Endothelial cell of umbilical vein (primary cell): ENCODE results near the gene SWSAP1. TPM values are rescaled to one million over a fixed set of nuclear protein-coding genes. Genes with fewer than 3 reads are reported as not detected.

Experiments
- BruUV-seq: library from RNA; stranded (reverse); fragments of 400-500 nt; replicated peaks from 2 replicates; lab custom pipeline; 2021; lab: Mats Ljungman, UMichigan
- CTCF ChIA-PET: fragments of 300-600, 350-600 bp; sonication (Branson Sonifier 250); formaldehyde crosslinking; loops from one replicate; lab custom pipeline; 2021; ENCODE audit warnings: antibody characterized with exemption, inconsistent platforms; lab: Charles Lee
- POLR2A ChIA-PET: fragments of 300-600, 350-600 bp; sonication (Branson Sonifier 250); formaldehyde crosslinking; loops from one replicate; lab custom pipeline; 2021; ENCODE audit warnings: antibody characterized with exemption, inconsistent platforms; lab: Charles Lee
- DNase-seq: peaks from one replicate; pipeline ENCODE4 v3.0.0-alpha.2; 2011; ENCODE audit warnings: low read depth, low spot score
- FAIRE-seq: peaks from 2 replicates; lab custom pipeline; 2011; peaks lifted over from hg19 to GRCh38; lab: Jason Lieb, UNC
- H2AFZ ChIP-seq: 2 replicates; pipeline ENCODE4 v1.6.0; 2012; ENCODE audit warnings: low read depth, low read length, control low read depth, inconsistent platforms
- H3K27ac ChIP-seq: 2 replicates; pipeline ENCODE4 v1.5.1; 2011; ENCODE audit warnings: low read depth, mild to moderate bottlenecking, control low read depth, low read length, moderate library complexity; ENCODE audit not compliant: insufficient read depth
- H3K27me3 ChIP-seq, 2 experiments: 2 replicates each; pipeline versions ENCODE4 v1.6.0 to v1.6.1; 2011; ENCODE audit warnings: low read length in 2 of 2, mixed read lengths in 1 of 2; ENCODE audit not compliant: control insufficient read depth in 2 of 2, insufficient read depth in 2 of 2
- H3K36me3 ChIP-seq, 2 experiments: 2 replicates in 1 of 2; 3 replicates in 1 of 2; pipeline ENCODE4 v1.5.1; 2011; ENCODE audit warnings: low read length in 2 of 2, mild to moderate bottlenecking in 1 of 2, moderate library complexity in 1 of 2; ENCODE audit not compliant: control insufficient read depth in 2 of 2, insufficient read depth in 2 of 2; ENCODE audit errors: extremely low read depth in 1 of 2
- H3K4me1 ChIP-seq: 3 replicates; pipeline ENCODE4 v1.5.1; 2011; ENCODE audit warnings: mild to moderate bottlenecking, low read length; ENCODE audit not compliant: control insufficient read depth, insufficient read depth; ENCODE audit errors: extremely low read depth
- H3K4me2 ChIP-seq: 2 replicates; pipeline ENCODE4 v1.6.1; 2011; ENCODE audit warnings: low read length, control low read depth, mixed read lengths; ENCODE audit not compliant: insufficient read depth
- H3K4me3 ChIP-seq, 3 experiments: fragments of 200-600 bp in 1 of 3; sonication (generic), shearing (Covaris generic) in 1 of 3; replicated peaks in 1 of 3; 2 replicates each; pipeline ENCODE4 v1.5.1; 2011 to 2016; ENCODE audit warnings: control low read depth in 3 of 3, low read length in 3 of 3, mild to moderate bottlenecking in 2 of 3, inconsistent platforms in 1 of 3, low read depth in 1 of 3, moderate library complexity in 1 of 3; ENCODE audit not compliant: insufficient read depth in 1 of 3
- H3K79me2 ChIP-seq: 2 replicates; pipeline ENCODE4 v1.6.0; 2012; ENCODE audit warnings: low read length, inconsistent platforms; ENCODE audit not compliant: control insufficient read depth, insufficient read depth
- H3K9ac ChIP-seq: replicated peaks from 2 replicates; pipeline ENCODE3; 2011; ENCODE audit warnings: low read length, control low read depth; ENCODE audit not compliant: insufficient read depth; ENCODE audit errors: extremely low read depth
- H3K9me1 ChIP-seq: replicated peaks from 3 replicates; pipeline ENCODE4 v1.6.0; 2011; ENCODE audit warnings: mild to moderate bottlenecking, low read length; ENCODE audit not compliant: control insufficient read depth, insufficient read depth; ENCODE audit errors: extremely low read depth
- H3K9me3 ChIP-seq: replicated peaks from 2 replicates; pipeline ENCODE4 v1.5.1; 2012; ENCODE audit warnings: low read length, inconsistent platforms; ENCODE audit not compliant: control insufficient read depth, insufficient read depth
- H4K20me1 ChIP-seq: replicated peaks from 2 replicates; pipeline ENCODE3; 2011; ENCODE audit warnings: mild to moderate bottlenecking, low read length; ENCODE audit not compliant: control insufficient read depth, insufficient read depth; ENCODE audit errors: extremely low read depth
- EZH2 ChIP-seq: IDR thresholded peaks from 2 replicates; pipeline ENCODE4 v1.6.1; 2012; ENCODE audit warnings: borderline replicate concordance, low read depth, mild to moderate bottlenecking, moderate library complexity, low read length, inconsistent platforms; ENCODE audit not compliant: severe bottlenecking
- GATA2 ChIP-seq: IDR thresholded peaks from 2 replicates; pipeline ENCODE4 v1.7.0; 2011; ENCODE audit warnings: low read depth, mild to moderate bottlenecking, moderate library complexity, mixed read lengths, low read length; ENCODE audit not compliant: insufficient read length, insufficient read depth
- MYC ChIP-seq: IDR thresholded peaks from one replicate; pipeline ENCODE4 v1.6.1; 2011; ENCODE audit warnings: mild to moderate bottlenecking, low read depth, low read length
- POLR2A ChIP-seq: IDR thresholded peaks from 2 replicates; pipeline ENCODE4 v1.6.1; 2012; ENCODE audit warnings: low read depth, mild to moderate bottlenecking, control low read depth, low read length
- POLR2AphosphoS5 ChIP-seq: IDR thresholded peaks from 2 replicates; pipeline ENCODE4 v1.6.1; 2012; ENCODE audit warnings: low read depth, mild to moderate bottlenecking, control low read depth, low read length, moderate library complexity; ENCODE audit not compliant: insufficient read depth
- dilution Hi-C: fragments of 300-500 bp; cut with MboI; formaldehyde crosslinking; loops from one replicate; pipeline ENCODE4 v1.15.0; 2019; ENCODE audit warnings: low sequenced_read_pairs; ENCODE audit not compliant: extremely low pct_ligation_motif_present
- intact Hi-C: fragments of 100-400 bp; cut with micrococcal nuclease; formaldehyde crosslinking; loops from one replicate; pipeline ENCODE4 v1.10.0; 2022
- polyA plus RNA-seq, 4 experiments: library from polyadenylated mRNA; depleted of rRNA in 3 of 4; stranded (reverse) in 3 of 4; unstranded in 1 of 4; fragments of >200 nt; gene quantifications; 2 replicates each; pipeline versions ENCODE4 v1.2.1 to v1.2.3, GENCODE V29; 2011 to 2012; ENCODE audit warnings: missing spikeins in 1 of 4
- total RNA-seq: library from RNA; stranded (reverse); gene quantifications from 2 replicates; pipeline ENCODE4 v1.2.3, GENCODE V29; 2021
- TF ChIP-seq, protein P1 (sequence below): IDR thresholded peaks from 2 replicates; pipeline ENCODE4 v1.6.1; 2011; ENCODE audit not compliant: insufficient read depth, insufficient read length
- TF ChIP-seq, protein P2 (sequence below), 2 donors: IDR thresholded peaks; 1 replicate in 1 of 2; 2 replicates in 1 of 2; pipeline ENCODE4 v1.5.1; 2011; ENCODE audit warnings: low read length in 2 of 2, mild to moderate bottlenecking in 2 of 2, moderate library complexity in 2 of 2, control low read depth in 1 of 2, inconsistent platforms in 1 of 2, low read depth in 1 of 2; ENCODE audit not compliant: insufficient read depth in 1 of 2; ENCODE audit errors: extremely low read depth in 1 of 2

The SWSAP1 gene
- total and polyA plus RNA-seq, 2 donors (not counting 3 experiments of a cell fraction or from before 2014, with no cell fraction given): 3.7 to 4.4 TPM

DNA sequence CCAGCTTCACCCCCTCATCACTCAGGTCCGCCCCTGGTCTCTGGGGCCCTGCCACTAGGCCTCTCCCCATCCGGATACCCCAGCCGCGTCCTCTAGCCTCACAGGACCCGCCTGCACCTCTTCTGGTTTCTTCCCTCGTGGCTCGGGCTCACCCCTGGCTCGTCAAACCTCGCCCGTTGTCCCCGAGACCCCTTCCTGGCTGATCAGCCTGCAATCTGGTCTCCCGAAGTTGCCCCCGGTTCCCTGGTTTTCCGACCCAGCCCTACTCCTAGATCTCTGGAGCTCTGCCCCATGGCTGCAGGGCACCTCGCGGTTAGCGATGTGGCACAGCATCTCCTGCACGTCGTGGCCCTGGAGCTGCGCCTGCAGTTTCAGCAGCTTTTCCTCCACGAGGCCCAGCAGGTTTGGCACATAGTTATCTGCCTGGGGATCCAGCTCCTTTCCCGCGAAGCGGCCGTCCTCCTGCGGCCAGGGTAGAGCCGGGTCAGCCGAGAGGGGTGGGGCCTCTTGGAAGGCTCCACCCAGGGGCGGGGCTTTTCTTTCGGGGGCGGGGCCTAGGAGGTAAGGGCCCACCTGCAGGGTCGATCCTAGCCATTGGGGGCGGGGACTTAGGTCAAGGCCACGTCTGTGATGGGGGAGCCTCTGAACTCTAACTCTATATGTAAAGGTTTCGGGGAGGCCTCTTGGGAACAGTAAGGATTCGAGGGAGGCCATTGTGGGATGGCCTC lies 47.1 kb downstream of the SWSAP1 start:
- TF ChIP-seq, protein P1, sequence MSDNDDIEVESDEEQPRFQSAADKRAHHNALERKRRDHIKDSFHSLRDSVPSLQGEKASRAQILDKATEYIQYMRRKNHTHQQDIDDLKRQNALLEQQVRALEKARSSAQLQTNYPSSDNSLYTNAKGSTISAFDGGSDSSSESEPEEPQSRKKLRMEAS: no peak
- no peak for TF ChIP-seq POLR2A
- no peak for TF ChIP-seq MYC
- TF ChIP-seq POLR2AphosphoS5: no peak
- TF ChIP-seq, protein P2, sequence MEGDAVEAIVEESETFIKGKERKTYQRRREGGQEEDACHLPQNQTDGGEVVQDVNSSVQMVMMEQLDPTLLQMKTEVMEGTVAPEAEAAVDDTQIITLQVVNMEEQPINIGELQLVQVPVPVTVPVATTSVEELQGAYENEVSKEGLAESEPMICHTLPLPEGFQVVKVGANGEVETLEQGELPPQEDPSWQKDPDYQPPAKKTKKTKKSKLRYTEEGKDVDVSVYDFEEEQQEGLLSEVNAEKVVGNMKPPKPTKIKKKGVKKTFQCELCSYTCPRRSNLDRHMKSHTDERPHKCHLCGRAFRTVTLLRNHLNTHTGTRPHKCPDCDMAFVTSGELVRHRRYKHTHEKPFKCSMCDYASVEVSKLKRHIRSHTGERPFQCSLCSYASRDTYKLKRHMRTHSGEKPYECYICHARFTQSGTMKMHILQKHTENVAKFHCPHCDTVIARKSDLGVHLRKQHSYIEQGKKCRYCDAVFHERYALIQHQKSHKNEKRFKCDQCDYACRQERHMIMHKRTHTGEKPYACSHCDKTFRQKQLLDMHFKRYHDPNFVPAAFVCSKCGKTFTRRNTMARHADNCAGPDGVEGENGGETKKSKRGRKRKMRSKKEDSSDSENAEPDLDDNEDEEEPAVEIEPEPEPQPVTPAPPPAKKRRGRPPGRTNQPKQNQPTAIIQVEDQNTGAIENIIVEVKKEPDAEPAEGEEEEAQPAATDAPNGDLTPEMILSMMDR (IDR thresholded peaks at IDR 0.05; ENCODE audit: extremely low read depth in 1 of 2, insufficient read depth in 1 of 2, low read depth in 1 of 2, low read length in 2 of 2): no peak
- no peak for TF ChIP-seq GATA2
- TF ChIP-seq EZH2: no peak
- ChIA-PET POLR2A (no interaction called here), CTCF (interaction anchor here (1.0 to 3.7 kb wide), 6 partner anchors 13 to 128 kb away, joined by 4 to 19 read pairs (median 6); partner anchors contain the start of genes ODAD3 and PRKCSH)
- no peak for FAIRE-seq
- Histone ChIP-seq H4K20me1 (no peaks in the 10 kb centered on the region), H3K4me3 (no peak overlapping the region), H3K9ac (no peak overlapping the region), H3K79me2 (no peaks in the 10 kb centered on the region), H3K9me1 (no peaks in the 10 kb centered on the region), H3K27me3 (peaks cover 36 to 39% of the 10 kb centered on the region in 2 experiments), H2AFZ (peak overlapping the region; percentile 4), H3K36me3 (no peaks in the 10 kb centered on the region), H3K27ac (no peak overlapping the region), H3K9me3 (no peaks in the 10 kb centered on the region), H3K4me1 (peaks cover 9% of the 10 kb centered on the region), H3K4me2 (no peak overlapping the region)
- intact Hi-C loops: loop anchor here (5.0 kb wide), 1 partner anchor 39 kb away; the partner anchor contains the start of gene EPOR
- dilution Hi-C loops: no loop called here
- BruUV-seq: no TSS peak
- no peak for DNase-seq
